ELR (cell line): ENCODE results near the gene EML6.
"Not testable (repeated sequence)": the region's sequence is repeated elsewhere in the genome, so short reads cannot be mapped to it uniquely, and the experiment has no call there.

Experiments used
- DNase-seq: peaks from one replicate; pipeline ENCODE4 v3.0.0-alpha.2; 2015; ENCODE audit warnings: low read depth

EML6 gene

DNA sequence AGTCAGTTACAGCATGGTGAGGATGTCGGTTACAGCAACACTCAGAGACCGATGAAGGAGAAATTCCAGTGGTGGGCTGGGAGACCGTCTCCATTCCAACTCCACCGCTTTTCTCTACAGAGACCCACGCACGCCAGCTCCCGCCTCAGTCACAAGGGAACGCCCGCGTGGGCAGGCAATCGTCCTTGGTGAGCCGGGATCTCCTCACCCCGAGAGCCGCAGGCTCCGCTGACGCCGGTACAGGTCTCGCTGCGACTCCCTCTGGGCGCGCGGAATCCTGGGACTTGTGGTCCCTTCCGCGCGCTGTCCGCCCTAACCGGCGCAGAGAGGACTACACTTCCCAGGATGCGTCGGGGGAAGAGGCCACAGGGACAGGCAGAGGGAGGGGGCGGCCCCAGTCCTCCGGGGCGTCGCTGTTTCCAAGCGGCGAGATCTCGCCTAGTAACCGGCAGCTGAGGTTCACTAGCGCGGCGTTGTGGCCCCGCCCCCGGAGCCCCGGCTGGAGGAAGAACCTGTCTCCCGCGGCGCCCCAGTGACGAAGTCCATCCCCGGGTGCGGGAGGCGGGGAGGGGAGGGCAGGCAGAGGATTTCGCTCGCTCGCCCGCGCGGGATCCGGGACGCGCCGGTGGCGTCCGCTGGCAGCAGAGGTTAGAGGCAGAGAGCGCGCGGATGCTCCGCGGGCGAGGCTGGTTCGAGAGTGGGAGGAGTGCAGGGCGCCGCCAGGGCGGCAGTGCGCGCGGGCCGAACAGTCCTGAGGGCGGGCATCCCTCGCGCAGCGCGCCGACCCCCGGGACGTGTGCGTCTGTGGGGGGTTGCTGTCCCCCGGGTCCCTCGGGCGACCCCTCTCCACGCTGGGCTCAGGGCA, at the start of gene EML6:
TSS of gene EML6 (plus strand) at position 532 of the 865 bp plus-strand sequence. CDS start 1,400 bp downstream, outside the sequence.
- peak; percentile 99 for DNase-seq

DNA sequence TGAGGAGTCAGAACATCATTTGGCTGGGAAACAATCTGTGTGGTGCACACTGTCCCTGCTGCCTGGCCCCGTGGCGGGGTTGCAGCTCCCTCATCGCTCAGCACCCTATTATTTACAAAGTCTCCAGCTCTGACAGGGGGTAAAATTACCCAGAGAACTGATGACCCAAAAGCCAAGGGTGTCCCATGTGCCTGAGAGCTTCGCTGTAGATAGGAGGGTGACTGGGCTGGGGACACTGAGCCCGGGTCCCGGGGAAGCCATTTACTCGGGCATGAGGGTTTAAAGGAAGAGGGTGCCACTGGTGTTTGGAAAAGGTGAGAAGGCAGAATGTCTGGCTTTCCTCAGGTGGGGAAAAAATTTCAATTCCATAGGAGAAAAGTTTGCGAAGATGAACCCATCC, 48.2 kb upstream of the EML6 start:
- no peak for DNase-seq

DNA sequence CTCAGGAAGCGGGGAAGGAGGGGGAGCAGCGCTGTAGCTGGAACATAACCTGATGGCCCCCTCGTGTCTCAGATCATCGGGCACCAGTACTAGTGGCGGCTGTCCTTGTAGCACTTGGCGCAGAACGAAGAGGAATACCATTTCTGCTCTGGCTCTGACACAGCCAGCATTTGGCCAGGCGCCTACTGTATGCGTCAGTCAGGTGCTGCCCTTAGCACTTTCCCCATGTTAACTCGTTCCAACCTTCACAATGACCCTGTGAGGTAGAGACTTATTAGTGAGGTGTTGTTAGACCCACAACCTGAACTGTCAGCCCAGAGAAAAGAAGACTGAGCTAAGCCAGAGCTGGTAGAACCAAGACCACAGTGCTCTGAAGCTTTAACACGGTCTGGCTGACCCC, 47.7 kb upstream of the EML6 start:
- DNase-seq = no peak

DNA sequence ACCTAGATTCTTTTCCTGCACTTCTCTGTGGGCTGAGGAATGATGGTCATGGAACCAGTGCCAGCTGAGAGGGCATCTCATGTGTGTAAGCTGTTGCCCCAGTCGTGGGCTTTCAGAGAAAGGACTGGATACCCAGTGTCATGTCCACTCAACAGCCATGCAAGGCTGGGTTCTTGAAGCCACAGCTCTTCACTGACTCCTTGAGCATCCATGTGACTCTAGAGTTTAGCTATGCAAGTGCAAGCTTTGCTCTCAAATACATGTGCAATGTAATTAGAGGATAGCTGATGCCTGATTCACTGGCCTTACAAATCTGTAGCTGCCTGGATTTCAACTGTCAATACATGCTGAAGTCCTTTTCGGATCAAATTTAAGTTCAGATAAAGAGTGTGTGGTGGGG, 46.8 kb upstream of the EML6 start:
- DNase-seq = no peak

DNA sequence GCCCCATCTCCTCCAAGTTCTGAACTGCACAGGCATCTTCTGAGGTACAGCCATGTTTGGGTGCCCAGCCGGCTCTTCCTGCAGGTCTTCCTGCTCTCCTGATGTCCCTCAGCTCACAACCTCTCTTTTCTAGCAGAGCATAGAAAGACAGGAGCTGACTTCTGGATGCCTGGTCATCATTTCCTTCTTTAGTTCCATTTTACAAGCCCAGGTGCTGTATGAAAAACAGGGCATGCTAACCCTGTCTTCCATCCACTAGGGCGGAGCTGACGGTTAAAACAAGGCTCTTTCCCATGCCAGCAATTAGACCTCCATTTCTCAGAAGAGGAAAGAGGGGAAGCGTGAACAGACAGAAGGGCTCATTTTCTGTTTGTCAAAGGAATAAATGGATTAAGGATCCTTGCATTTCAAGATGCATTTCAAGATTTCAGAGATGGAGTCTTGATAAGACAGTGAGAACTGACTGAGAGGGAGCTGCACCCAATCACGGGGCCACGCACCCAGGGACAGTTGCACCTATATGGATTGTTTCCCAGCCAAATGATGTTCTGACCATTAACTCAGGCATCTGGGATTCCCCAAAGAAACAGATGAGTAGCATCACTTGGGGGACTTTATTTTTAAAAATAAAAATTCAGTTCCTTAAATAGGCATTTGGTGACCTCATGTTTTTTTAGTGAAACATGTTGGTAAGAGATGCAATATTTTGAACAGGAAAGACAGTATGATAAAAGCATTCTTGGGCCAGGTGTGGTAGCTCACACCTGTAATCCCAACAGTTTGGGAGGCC, 45.8 kb upstream of the EML6 start:
- DNase-seq = no peak

DNA sequence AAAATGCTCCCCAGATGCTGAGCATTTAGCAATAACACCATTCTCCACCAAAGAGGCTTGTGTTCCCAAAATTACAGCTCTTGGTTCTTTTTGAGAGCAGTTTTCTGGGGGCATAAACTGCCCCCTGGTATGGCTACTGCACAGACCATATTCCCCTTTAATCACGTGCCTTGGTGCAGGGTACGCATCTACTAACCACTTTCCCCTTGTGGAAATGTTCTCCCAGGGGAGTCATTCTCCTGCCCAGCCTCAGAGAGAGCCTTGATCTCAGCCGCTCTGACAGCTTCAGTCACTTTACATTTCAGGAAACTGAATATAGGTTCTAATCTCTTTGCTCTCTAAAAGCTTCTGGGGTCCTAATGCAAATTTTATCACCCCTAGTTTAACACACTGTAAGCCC, 44.7 kb upstream of the EML6 start:
- DNase-seq = no peak

DNA sequence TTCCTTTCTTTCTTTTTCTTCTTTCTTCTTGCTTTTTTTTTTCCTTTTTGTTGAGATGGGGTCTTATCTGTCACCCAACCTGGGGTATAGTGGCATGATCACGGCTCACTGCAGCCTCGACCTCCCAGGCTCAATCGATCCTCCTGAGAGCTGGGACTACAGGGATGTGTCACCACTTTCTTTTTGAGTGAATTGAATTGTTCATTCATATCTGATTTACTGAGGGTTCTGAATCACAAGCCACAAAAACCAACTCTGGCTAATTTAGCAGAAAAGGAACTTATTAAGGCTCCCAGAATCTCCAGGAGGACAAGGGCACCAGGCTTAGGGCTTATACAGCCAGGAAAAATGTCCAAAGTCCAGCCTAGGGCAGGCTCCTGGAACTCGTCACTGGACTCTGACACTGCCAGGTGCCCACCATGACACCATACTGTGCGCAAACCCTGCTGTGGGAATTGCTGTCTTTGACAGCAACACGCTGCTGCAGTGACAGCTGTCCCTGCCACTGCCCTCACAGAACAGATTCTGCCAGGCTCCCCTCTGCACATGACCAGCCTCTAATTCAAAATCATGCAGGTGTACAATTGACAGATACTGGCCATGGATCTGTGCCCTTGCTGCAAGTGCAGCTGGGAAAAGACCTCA, 42.9 kb upstream of the EML6 start:
- DNase-seq = peak; percentile 62

DNA sequence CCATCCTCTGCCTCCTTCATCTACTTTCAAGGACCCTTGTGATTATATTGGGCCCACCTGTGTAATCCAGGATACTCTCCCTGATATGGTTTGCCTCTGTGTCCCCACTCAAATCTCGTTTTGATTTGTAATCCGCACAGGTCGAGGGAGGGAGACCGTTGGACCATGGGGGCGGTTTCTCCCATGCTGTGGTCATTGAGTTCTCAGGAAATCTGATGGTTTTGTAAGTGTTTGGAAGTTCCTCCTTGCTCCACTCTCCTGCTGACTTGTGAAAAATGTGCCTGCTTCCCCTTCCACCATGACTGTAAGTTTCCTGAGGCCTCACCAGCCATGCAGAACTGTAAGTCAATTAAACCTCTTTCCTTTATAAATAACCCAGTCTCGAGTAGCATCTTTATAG, 42.0 kb upstream of the EML6 start:
- no peak for DNase-seq

DNA sequence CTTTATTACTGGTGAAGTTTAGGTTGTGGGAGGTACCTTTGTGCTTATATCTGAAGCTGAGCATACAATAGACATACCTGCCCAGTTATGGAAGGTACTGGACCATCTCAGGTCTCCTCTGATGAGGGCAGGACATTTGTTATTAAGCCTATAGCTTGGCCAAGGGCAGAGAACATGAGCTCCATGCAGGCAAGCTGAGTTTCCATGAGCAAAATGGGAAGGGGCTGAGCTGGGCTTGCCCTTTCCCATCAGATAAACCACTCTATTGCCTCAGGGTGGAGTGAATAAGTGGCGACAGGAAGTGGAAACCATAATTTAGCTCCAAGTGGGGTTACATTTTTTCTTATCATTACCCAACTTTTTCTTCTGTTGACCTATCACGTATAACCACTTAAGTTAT, 39.9 kb upstream of the EML6 start:
- DNase-seq = no peak

DNA sequence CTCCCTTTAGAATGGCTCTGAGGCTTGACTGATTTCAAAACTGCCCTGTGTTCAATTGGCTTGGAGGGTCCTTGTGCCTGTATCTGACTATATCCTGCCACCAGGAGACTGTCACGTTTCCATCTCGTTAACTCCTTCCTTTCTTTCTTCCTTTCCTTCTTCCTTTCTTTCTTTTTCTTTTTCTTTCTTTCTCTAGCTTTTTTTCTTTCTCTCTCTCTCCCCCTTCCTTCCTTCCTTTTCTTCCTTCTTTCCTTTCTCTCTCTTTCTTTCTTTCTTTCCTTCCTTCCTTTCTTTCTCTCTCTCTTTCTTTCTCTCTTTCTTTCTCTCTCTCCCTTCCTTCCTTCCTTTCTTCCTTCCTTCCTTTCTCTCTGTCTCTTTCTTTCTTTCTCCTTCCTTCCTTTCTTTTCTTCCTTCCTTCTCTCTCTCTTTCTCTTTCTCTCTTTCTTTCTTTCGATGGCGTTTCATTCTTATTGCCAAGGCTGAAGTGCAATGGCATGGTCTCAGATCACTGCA, 38.1 kb upstream of the EML6 start:
- DNase-seq = no peak

DNA sequence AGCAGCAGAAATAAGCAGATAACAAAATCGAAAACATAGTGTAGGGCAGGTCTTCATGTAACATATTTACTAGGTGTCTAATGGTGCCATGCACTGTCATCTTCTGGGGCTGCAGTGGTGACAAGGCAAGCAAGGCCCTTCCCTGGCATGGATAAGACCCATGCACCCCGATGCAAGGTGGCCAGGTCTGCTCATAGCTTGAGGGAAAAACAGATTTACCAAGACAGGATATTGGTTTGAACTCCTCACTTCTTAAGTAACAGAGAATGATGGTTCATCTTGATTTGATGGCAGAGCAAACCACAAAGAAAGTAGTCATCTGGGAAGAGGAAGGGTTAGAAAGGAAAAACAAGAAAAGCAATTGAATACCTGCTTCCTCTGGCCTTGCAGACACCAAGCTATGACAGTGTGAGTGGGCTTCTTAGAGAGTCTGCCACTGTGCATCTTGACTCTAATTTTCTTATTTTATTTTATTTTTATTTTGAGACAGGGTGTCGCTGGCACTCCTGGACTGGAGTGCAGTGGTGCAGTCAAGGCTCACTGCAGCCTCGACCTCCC, 35.8 kb upstream of the EML6 start:
- DNase-seq = peak; percentile 24

DNA sequence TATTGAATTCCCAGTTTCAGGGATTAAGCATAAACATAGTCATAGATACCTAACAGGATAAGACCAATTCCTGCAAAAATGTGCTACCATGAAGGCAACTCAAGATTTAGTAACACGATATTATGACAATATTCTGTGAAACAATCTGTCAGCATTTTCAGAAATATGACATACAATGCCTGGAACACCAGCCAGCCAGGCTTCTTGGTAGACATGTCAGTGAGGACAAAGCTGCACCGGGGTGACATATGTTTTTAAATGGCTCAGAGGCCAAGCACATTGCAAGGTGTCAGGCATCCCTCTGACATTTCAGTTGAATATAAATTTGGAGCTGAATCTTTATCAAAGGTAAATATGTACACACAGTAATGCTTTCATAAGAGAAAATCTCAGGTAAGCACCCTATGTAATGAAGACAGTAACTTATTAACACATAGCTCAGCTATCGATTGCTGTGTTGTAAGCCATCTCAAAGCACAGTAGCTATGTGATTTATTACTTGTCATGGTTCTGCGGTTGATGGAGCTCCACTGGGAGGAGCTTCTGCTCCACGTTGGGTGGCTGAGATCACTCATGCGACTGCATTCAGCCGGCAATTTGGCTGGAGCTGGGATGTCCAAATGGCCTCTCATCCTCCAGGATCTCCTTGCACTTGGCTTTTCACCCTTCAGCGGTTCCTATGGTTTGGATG, 31.9 kb upstream of the EML6 start:
- no peak for DNase-seq

DNA sequence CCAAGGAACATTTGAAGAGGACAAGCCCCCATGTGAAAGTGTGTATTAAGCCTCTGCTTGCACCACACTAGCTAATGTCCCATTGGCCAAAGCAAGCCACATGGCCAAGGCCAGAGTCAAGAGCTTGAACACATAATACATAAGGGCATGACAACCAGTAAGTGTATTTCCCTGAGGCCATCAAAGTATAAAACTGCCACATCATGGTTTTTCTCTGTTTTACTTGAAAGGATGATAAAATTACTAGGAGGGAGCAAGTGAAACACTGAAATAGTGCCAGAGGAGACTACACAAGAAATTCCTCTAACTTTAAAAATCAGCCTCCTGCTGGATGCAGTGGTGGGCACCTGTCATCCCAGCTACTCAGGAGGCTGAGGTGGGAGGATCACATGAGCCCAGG, 30.9 kb upstream of the EML6 start:
- DNase-seq = no peak

DNA sequence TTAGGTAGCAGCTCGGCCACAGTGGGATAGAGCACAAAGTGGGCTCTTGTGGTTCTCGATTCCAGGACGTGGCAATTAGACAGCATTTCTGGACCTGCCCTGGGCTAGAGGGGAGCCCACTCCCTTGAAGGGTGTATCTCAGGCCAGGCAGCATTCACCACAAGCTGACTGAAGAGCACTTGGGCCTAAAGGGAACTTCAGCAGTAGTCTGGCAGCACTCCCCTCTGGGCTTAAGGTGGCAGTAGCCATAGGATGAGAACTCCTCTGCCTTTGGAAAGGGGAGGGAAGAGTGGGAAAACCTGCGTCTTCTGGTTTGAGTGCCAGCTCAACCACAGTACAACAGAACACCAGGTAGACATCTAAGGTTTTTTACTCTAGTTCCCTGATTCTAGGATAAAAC, 28.1 kb upstream of the EML6 start:
- DNase-seq = no peak

DNA sequence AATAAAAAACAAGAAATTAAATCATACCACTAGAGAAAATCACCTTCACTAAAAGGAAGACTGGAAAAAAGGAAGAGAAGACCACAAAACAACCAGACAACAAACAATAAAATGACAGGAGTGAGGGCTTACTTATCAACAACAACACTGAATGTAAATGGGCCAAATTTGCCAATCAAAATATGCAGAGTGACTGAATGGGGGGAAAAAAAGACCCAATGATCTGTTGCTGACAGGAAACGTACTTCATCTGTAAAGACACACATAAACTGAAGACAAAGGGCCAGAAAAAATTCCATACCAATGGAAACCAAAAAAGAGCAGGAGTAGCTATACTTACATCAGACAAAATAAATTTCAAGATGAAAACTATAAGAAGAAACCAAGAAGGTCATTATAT, 25.5 kb upstream of the EML6 start:
- no peak for DNase-seq

DNA sequence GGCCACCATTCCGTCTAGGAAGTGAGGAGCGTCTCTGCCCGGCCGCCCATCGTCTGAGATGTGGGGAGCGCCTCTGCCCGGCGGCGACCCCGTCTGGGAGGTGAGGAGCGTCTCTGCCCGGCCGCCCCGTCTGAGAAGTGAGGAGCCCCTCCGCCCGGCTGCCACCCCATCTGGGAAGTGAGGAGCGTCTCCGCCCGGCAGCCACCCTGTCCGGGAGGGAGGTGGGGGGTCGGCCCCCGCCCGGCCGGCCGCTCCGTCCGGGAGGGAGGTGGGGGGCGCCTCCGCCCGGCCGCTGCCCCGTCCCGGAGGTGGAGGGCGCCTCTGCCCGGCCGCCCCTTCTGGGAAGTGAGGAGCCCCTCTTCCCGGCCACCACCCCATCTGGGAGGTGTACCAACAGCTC, 24.5 kb upstream of the EML6 start:
- not testable (repeated sequence) for DNase-seq

DNA sequence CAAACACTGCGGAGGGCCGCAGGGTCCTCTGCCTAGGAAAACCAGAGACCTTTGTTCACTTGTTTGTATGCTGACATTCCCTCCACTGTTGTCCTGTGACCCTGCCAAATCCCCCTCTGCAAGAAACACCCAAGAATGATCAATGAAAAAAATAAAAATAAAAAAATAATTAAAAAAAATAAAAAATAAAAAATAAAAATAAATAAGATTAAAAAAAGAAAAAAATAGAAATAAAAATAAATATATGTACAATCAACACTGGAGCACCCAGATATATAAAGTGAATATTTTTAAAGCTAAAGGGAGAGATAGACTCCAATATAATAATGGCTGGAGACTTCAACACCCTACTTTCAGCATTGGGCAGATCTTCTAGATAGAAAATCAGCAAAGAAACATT, 23.8 kb upstream of the EML6 start:
- DNase-seq = no peak

DNA sequence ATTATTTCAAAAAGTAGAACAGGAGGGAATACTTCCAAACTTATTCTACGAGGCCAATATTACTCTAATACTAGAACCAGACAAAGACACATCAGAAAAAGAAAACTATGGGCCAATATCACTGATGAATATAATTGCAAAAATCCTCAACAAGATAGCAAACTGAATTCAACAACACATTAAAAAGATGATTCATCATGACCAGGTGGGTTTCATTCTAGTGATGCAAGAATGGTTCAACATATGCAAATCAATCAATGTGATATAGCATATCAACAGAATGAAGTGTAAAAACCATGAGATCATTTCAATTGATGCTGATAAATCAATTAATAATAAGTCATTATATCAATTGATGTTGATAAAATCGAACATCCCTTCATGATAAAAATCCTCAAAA, 22.4 kb upstream of the EML6 start:
- DNase-seq = peak; percentile 48

DNA sequence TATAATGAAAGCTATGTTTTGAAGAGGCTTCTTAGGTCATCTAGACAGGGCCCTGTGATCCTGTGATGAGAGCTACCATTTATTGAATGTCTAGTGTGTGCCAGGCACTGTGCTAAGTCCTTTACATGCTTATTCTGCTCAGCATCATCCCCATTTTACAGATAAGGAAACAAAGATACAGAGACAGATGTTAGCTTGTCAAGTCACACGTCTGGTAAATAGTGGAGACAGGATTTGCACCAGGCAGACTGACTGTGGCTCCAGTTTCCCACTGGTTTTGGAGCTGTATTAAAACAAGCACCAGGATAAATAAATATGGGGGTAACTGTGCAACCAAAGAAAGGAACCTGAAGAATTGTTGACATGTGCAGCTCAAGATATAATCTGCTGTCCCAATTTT, 19.2 kb upstream of the EML6 start:
- DNase-seq = no peak

DNA sequence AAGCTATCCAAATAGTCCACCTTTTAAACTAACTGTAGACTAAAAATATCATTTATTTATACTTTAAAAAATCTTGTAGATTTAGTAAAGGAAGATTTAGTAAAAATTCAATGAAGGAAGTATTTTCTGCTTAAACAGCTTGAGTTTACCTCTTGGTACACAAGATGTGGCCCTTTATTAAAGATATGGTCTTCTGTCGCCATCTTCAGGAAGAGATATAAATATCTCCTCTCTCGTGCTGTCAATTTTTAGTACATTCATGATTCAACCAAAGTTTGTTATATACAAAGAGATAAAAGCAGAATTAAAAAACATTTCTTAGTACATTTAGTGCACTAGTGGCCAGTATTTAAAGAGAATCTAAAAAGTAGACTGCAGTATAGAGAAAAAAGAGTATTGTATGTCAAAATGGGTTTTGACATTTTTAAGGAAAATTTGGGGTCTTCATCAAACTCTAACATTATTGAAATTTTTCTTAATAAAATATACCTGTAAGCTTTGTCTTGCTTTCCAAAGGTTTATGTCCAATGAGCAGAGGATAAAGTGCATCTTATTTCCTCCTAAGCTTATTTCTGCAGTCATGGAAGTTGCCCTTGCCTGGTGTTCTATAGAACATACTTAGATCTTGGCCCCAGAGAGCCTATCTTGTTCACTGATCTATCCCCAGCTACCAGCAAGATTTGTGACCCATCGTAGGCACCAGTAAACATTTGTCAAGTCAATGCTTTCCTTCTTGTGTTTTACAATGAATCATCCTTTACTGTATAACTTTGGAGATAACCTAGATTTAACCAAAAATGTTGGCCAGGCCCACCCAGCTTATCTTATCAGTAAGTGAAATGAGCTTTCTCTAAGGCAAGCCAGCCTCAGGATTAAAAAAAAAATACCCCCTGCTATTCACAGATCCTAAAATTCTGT, 18.5 kb upstream of the EML6 start:
- DNase-seq = peak; percentile 77

DNA sequence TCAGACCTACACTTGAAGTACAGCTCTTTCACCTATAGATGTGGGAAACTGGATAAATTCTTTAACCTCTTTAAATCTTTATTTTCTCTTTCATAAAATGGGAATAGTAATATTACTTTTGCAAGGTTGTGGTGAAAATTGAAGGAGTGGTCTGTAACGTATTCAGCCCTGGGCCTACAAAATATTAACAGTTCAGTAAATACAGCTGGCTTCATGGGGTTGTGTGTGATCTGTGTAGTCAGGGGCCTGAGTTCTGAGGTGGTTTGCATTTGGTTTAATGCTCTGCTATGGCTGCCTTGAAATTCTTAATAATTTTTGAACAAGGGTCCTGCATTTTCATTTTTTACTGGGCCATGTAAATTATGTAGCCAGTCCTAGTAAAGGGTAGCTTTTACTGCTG, 16.8 kb upstream of the EML6 start:
- DNase-seq = no peak
